CD14-positive monocyte (primary cell): Measurements from ENCODE around the gene PIP4K2A. TPM values are rescaled to one million over a fixed set of nuclear protein-coding genes. Genes with fewer than 3 reads are reported as not detected.
A peak's percentile ranks its signal among the peaks of the same experiment; 100 is the strongest.

ENCODE experiments used
- DNase-seq, 3 donors: peaks; one replicate each; pipeline ENCODE4 v3.0.0-alpha.2; 2011 to 2022
- H2AFZ ChIP-seq: 2 replicates; pipeline ENCODE4 v1.6.0; 2012; ENCODE audit warnings: mild to moderate bottlenecking, low read depth, low read length, inconsistent platforms; ENCODE audit not compliant: insufficient read depth, poor library complexity, severe bottlenecking
- H3K27ac ChIP-seq, 2 donors: 1 replicate in 1 of 2; 2 replicates in 1 of 2; pipeline ENCODE4 v1.5.1; 2012 to 2013; ENCODE audit warnings: low read length in 2 of 2, control low read depth in 1 of 2, inconsistent platforms in 1 of 2, low read depth in 1 of 2, mild to moderate bottlenecking in 1 of 2
- H3K27me3 ChIP-seq, 2 donors: one replicate each; pipeline versions ENCODE4 v1.6.0 to v1.6.1; 2011 to 2013; ENCODE audit warnings: low read length in 2 of 2; ENCODE audit not compliant: control insufficient read depth in 2 of 2, insufficient read depth in 2 of 2
- H3K36me3 ChIP-seq, 2 donors: replicated peaks in 1 of 2; 1 replicate in 1 of 2; 2 replicates in 1 of 2; pipeline versions ENCODE4 v1.5.1 to v1.6.1; 2012 to 2013; ENCODE audit warnings: low read length in 2 of 2, control low read depth in 1 of 2, inconsistent platforms in 1 of 2, mild to moderate bottlenecking in 1 of 2; ENCODE audit not compliant: insufficient read depth in 2 of 2, control insufficient read depth in 1 of 2
- H3K4me1 ChIP-seq, 2 donors: 1 replicate in 1 of 2; 2 replicates in 1 of 2; pipeline versions ENCODE4 v1.5.1 to v1.6.1; 2012 to 2013; ENCODE audit warnings: low read length in 2 of 2, control low read depth in 1 of 2, inconsistent platforms in 1 of 2, mild to moderate bottlenecking in 1 of 2, moderate library complexity in 1 of 2; ENCODE audit not compliant: insufficient read depth in 2 of 2, control insufficient read depth in 1 of 2
- H3K4me2 ChIP-seq: replicated peaks from 2 replicates; pipeline ENCODE3; 2012; ENCODE audit warnings: low read length, moderate library complexity, mild to moderate bottlenecking; ENCODE audit not compliant: poor library complexity, severe bottlenecking; ENCODE audit errors: extremely low read depth
- H3K4me3 ChIP-seq, 3 experiments: fragments of 200-600 bp in 1 of 3; sonication (generic) in 1 of 3; replicated peaks in 1 of 3; 1 replicate in 2 of 3; 2 replicates in 1 of 3; pipeline ENCODE4 v1.5.1; 2011 to 2013; ENCODE audit warnings: low read length in 3 of 3, mild to moderate bottlenecking in 3 of 3, control low read depth in 2 of 3, low read depth in 2 of 3, inconsistent platforms in 1 of 3, moderate library complexity in 1 of 3
- H3K79me2 ChIP-seq: 2 replicates; pipeline ENCODE4 v1.6.0; 2012; ENCODE audit warnings: mild to moderate bottlenecking, control low read depth, inconsistent platforms, low read length, moderate library complexity; ENCODE audit not compliant: insufficient read depth
- H3K9ac ChIP-seq: 2 replicates; pipeline ENCODE4 v1.6.0; 2017; ENCODE audit warnings: low read length, mild to moderate bottlenecking; ENCODE audit not compliant: insufficient read depth, poor library complexity, severe bottlenecking
- H3K9me3 ChIP-seq, 2 donors: replicated peaks in 1 of 2; 1 replicate in 1 of 2; 2 replicates in 1 of 2; pipeline versions ENCODE4 v1.5.1 to v1.6.1; 2012 to 2013; ENCODE audit warnings: low read length in 2 of 2, control low read depth in 1 of 2; ENCODE audit not compliant: control insufficient read depth in 1 of 2, insufficient read depth in 1 of 2
- H4K20me1 ChIP-seq: 2 replicates; pipeline ENCODE4 v1.6.0; 2012; ENCODE audit warnings: mild to moderate bottlenecking, low read length, control low read depth, moderate library complexity; ENCODE audit not compliant: insufficient read depth
- H3K27ac Mint-ChIP-seq, 7 donors: one replicate each; pipeline ENCODE4 v1.8.0; 2020; ENCODE audit warnings: mild to moderate bottlenecking in 7 of 7, mixed read lengths in 7 of 7, moderate library complexity in 6 of 7, inconsistent platforms in 2 of 7
- H3K27me3 Mint-ChIP-seq, 3 donors: one replicate each; pipeline ENCODE4 v1.8.0; 2021 to 2022; ENCODE audit warnings: low read depth in 3 of 3, mild to moderate bottlenecking in 3 of 3, mixed read lengths in 3 of 3, moderate library complexity in 3 of 3, inconsistent platforms in 1 of 3
- H3K36me3 Mint-ChIP-seq, 2 donors: one replicate each; pipeline ENCODE4 v1.8.0; 2020; ENCODE audit warnings: mixed read lengths in 2 of 2, inconsistent platforms in 1 of 2, mild to moderate bottlenecking in 1 of 2
- H3K4me1 Mint-ChIP-seq: one replicate; pipeline ENCODE4 v1.8.0; 2020; ENCODE audit warnings: mild to moderate bottlenecking, mixed read lengths
- H3K4me3 Mint-ChIP-seq, 2 donors: one replicate each; pipeline ENCODE4 v1.8.0; 2020; ENCODE audit warnings: mild to moderate bottlenecking in 2 of 2, mixed read lengths in 2 of 2, moderate library complexity in 1 of 2
- H3K9me3 Mint-ChIP-seq, 7 donors: one replicate each; pipeline ENCODE4 v1.8.0; 2020 to 2022; ENCODE audit warnings: mixed read lengths in 7 of 7, mild to moderate bottlenecking in 6 of 7, moderate library complexity in 6 of 7, inconsistent platforms in 2 of 7
- CTCF ChIP-seq: fragments of 200-600 bp; IDR thresholded peaks from one replicate; pipeline ENCODE4 v1.8.0; 2022; ENCODE audit warnings: antibody characterized with exemption, mild to moderate bottlenecking
- WGBS: methylation state at CpG from one replicate; pipeline ENCODE4 v1.1.5; 2013; ENCODE audit warnings: missing lambda C conversion rate; ENCODE audit not compliant: insufficient coverage; 5-methylcytosine and 5-hydroxymethylcytosine counted together
- intact Hi-C, 2 donors: fragments of 100-400 bp; cut with micrococcal nuclease; formaldehyde crosslinking; loops; one replicate each; pipeline versions ENCODE4 v1.15.0 to v1.15.1; 2023
- polyA plus RNA-seq, 3 donors: library from polyadenylated mRNA; depleted of rRNA in 1 of 3; unstranded in 2 of 3; stranded (reverse) in 1 of 3; fragments of 300-500 nt in 2 of 3; fragments of >200 nt in 1 of 3; fragmentation: Illumina TruSeq in 2 of 3; gene quantifications; 1 replicate in 2 of 3; 2 replicates in 1 of 3; pipeline ENCODE4 v1.2.3, GENCODE V29; 2012 to 2021

Gene PIP4K2A
- polyA plus RNA-seq, 3 donors, result 9.7 to 33.7 (median 16.6) TPM

GRCh38 chr10:22754296-22754695 lies 39.9 kb upstream of the PIP4K2A start:
- Histone ChIP-seq H3K9ac (no peak overlapping the region), H3K4me3 (no peak overlapping the region), H3K4me1 (peaks cover 9% of the 10 kb centered on the region in 2 donors), H3K36me3 (no peaks in the 10 kb centered on the region), H2AFZ (no peak overlapping the region), H3K9me3 (no peaks in the 10 kb centered on the region), H3K79me2 (no peaks in the 10 kb centered on the region), H3K27ac (no peak overlapping the region), H4K20me1 (no peaks in the 10 kb centered on the region), H3K27me3 (no peaks in the 10 kb centered on the region), H3K4me2 (peak overlapping the region; percentile 30)
- Mint-ChIP-seq H3K27ac (peak overlapping the region in 1 of 7 donors; percentile 50), H3K9me3 (no peaks in the 10 kb centered on the region), H3K36me3 (no peaks in the 10 kb centered on the region), H3K4me3 (peak overlapping the region in 1 of 2 donors; percentile 73), H3K4me1 (peaks cover 7% of the 10 kb centered on the region), H3K27me3 (peaks cover 0 to 4% (median 0%) of the 10 kb centered on the region in 3 donors)
- no CpG with 5 or more reads among the region's 4 CpGs for WGBS
- peak; percentile 16 to 35 (median 21) for DNase-seq
- intact Hi-C loops, result no loop called here
- TF ChIP-seq CTCF, result no peak

GRCh38 chr10:22753786-22754185 lies 39.4 kb upstream of the PIP4K2A start:
- H3K4me1 Mint-ChIP-seq, result peaks cover 7% of the 10 kb centered on the region
- Histone ChIP-seq H4K20me1 (no peaks in the 10 kb centered on the region), H3K4me2 (peak overlapping the region; percentile 30), H3K4me1 (peaks cover 9% of the 10 kb centered on the region in 2 donors), H3K27ac (no peak overlapping the region), H3K9ac (no peak overlapping the region), H3K27me3 (no peaks in the 10 kb centered on the region), H3K79me2 (no peaks in the 10 kb centered on the region), H2AFZ (no peak overlapping the region), H3K36me3 (no peaks in the 10 kb centered on the region), H3K9me3 (no peaks in the 10 kb centered on the region), H3K4me3 (no peak overlapping the region)
- TF ChIP-seq CTCF, result no peak
- intact Hi-C loops, result no loop called here
- no CpG with 5 or more reads among the region's 3 CpGs for WGBS
- no peaks in the 10 kb centered on the region for H3K36me3 Mint-ChIP-seq
- no peak for DNase-seq
- no peaks in the 10 kb centered on the region for H3K9me3 Mint-ChIP-seq
- no peak overlapping the region for H3K27ac Mint-ChIP-seq
- no peak overlapping the region for H3K4me3 Mint-ChIP-seq
- H3K27me3 Mint-ChIP-seq, result peaks cover 0 to 4% (median 0%) of the 10 kb centered on the region in 3 donors
